PC-3 (cell line): ENCODE results near the gene FAHD2A. TPM values are rescaled to one million over a fixed set of nuclear protein-coding genes. Genes with fewer than 3 reads are reported as not detected.
"Not testable (repeated sequence)": the region's sequence is repeated elsewhere in the genome, so short reads cannot be mapped to it uniquely, and the experiment has no call there.

Experiments used
- ATAC-seq: fragments of 200-7000 bp; cut with Tn5 transposase; 2 replicates; pipeline ENCODE4 v1.9.1; 2020; ENCODE audit warnings: mild to moderate bottlenecking, moderate library complexity
- BruUV-seq: library from RNA; stranded (reverse); fragments of 400-500 nt; replicated peaks from 2 replicates; lab custom pipeline; 2021; lab: Mats Ljungman, UMichigan
- CTCF ChIA-PET: fragments of 300-600 bp; sonication (Branson Sonifier 250); formaldehyde crosslinking; loops from one replicate; lab custom pipeline; 2022; ENCODE audit warnings: antibody characterized with exemption; lab: Charles Lee
- POLR2A ChIA-PET: fragments of 300-600 bp; sonication (Branson Sonifier 250); formaldehyde crosslinking; loops from one replicate; lab custom pipeline; 2022; ENCODE audit warnings: antibody characterized with exemption; ENCODE audit not compliant: unreplicated experiment; lab: Charles Lee
- DNase-seq: peaks from one replicate; pipeline ENCODE4 v3.0.0-alpha.2; 2015
- H2AFZ ChIP-seq: fragments of 300-600 bp; sonication (generic); 2 replicates; pipeline ENCODE4 v1.6.0; 2016; ENCODE audit warnings: antibody characterized with exemption, low read length
- H3F3A ChIP-seq: fragments of 300-600 bp; sonication (generic); one replicate; pipeline ENCODE4 v1.6.0; 2017; ENCODE audit warnings: antibody characterized with exemption, low read length, control low read depth, mild to moderate bottlenecking; ENCODE audit not compliant: unreplicated experiment
- H3K27ac ChIP-seq: fragments of 300-600 bp; sonication (generic); 2 replicates; pipeline ENCODE4 v1.5.1; 2016; ENCODE audit warnings: mild to moderate bottlenecking, low read length
- H3K27me3 ChIP-seq: fragments of 300-600 bp; sonication (generic); 2 replicates; pipeline ENCODE4 v1.6.1; 2016; ENCODE audit warnings: low read length, mixed read lengths
- H3K36me3 ChIP-seq: fragments of 300-600 bp; sonication (generic); 2 replicates; pipeline ENCODE4 v1.6.1; 2016; ENCODE audit warnings: low read depth, mixed run types, low read length, mixed read lengths
- H3K4me1 ChIP-seq: fragments of 300-600 bp; sonication (generic); 2 replicates; pipeline ENCODE4 v1.5.1; 2016; ENCODE audit warnings: low read length; ENCODE audit not compliant: insufficient read depth
- H3K4me2 ChIP-seq: fragments of 300-600 bp; sonication (generic); 2 replicates; pipeline ENCODE4 v1.6.0; 2016; ENCODE audit warnings: low read length
- H3K4me3 ChIP-seq: fragments of 300-600 bp; sonication (generic); 2 replicates; pipeline ENCODE4 v1.5.1; 2016; ENCODE audit warnings: mild to moderate bottlenecking, low read length, mixed read lengths
- H3K79me2 ChIP-seq: fragments of 300-600 bp; sonication (generic); 2 replicates; pipeline ENCODE4 v1.6.1; 2017; ENCODE audit warnings: low read length, mixed read lengths
- H3K9ac ChIP-seq: fragments of 300-600 bp; sonication (generic); 2 replicates; pipeline ENCODE4 v1.6.0; 2016; ENCODE audit warnings: mild to moderate bottlenecking, low read length
- H3K9me2 ChIP-seq: fragments of 300-600 bp; sonication (generic); replicated peaks from 2 replicates; pipeline ENCODE4 v1.6.1; 2016; ENCODE audit warnings: mixed run types, low read length, mixed read lengths
- H3K9me3 ChIP-seq: fragments of 300-600 bp; sonication (generic); 2 replicates; pipeline ENCODE4 v1.6.1; 2016; ENCODE audit warnings: low read length, mixed read lengths
- H4K20me1 ChIP-seq: fragments of 300-600 bp; sonication (generic); 2 replicates; pipeline ENCODE4 v1.6.1; 2016; ENCODE audit warnings: low read length, mixed read lengths
- EZH2 ChIP-seq: fragments of 300-600 bp; sonication (generic); IDR thresholded peaks from one replicate; pipeline ENCODE4 v1.6.1; 2017; ENCODE audit warnings: antibody characterized with exemption, mild to moderate bottlenecking, low read length; ENCODE audit not compliant: unreplicated experiment
- EZH2phosphoT487 ChIP-seq: fragments of 300-600 bp; sonication (generic); IDR thresholded peaks from 2 replicates; pipeline ENCODE4 v1.6.1; 2018; ENCODE audit warnings: mild to moderate bottlenecking, antibody characterized with exemption, low read length, borderline replicate concordance
- intact Hi-C: fragments of 100-400 bp; cut with micrococcal nuclease; formaldehyde crosslinking; loops from 2 replicates; pipeline ENCODE4 v1.9.0; 2023
- total RNA-seq: library from RNA; depleted of rRNA; stranded (reverse); fragments of >200 nt; gene quantifications from 2 replicates; pipeline ENCODE4 v1.2.3, GENCODE V29; 2014
- TF ChIP-seq, protein P1 (sequence below): fragments of 300-600 bp; sonication (generic); conservative IDR thresholded peaks from 2 replicates; pipeline ENCODE4 v1.5.1; 2017; ENCODE audit warnings: antibody characterized with exemption, low read depth, mild to moderate bottlenecking, low read length

The FAHD2A gene
- total RNA-seq, 1 experiment from 2014 or later = 20.5 TPM

- H3K4me1 ChIP-seq, BruUV-seq, H2AFZ ChIP-seq, H3K36me3 ChIP-seq, intact Hi-C loops, DNase-seq, H3K27ac ChIP-seq, H3K4me3 ChIP-seq, H3K79me2 ChIP-seq, POLR2A ChIA-PET, H4K20me1 ChIP-seq, H3K9ac ChIP-seq, H3F3A ChIP-seq, H3K4me2 ChIP-seq, H3K9me2 ChIP-seq, CTCF ChIA-PET, H3K27me3 ChIP-seq, ATAC-seq, H3K9me3 ChIP-seq: not testable (repeated sequence)
Observed at GRCh38 chr2:95355486-95355885, 47.0 kb upstream of the FAHD2A start.

DNA sequence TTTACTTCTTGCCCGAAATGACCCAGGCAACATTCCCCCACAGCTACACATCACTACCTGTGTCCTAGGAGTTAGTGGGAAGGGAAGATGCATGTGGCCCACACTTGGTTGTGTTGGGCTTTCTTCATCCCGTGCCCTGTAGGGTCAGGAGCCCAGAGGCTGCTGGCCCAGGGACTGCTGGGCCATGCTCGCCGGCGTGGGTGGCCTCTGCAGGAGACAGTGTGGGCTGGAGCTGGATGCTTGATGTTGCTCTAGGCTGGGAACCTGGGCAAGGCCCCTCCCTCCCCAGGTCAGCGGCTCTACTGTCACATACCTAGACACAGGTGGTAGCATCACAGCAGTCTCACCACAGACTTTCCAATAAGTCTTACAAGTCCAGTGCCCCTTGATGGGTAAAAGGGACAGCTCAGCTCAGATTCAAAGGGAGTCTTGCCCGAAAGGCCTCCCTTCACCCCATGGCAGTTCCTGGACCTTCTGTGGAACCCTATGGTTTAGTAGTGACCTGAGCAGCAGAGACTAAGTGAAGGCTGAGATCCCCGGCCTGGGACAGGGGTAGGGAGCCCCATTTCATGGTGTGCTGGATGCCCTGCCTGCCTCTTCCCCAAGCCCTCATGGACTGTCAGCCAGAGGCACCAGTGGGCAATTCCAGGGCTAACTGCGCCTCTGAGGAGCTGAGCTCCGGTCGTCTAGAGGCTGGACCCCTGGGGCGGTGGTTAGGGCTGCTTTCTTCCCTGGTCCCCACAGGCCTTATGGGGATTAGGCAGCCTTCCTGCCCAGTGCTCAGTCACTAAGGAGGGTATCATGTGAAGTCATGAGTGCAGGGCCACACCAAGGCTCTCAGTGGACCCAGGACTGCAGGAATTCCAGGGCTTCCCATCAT lies 45.4 kb upstream of the FAHD2A start:
- no peak overlapping the region for H3K9ac ChIP-seq
- CTCF ChIA-PET = no interaction called here

GRCh38 chr2:95357717-95358280 lies 44.7 kb upstream of the FAHD2A start:
- ATAC-seq (no peak; the same call in 1 of the 2 replicates), DNase-seq (no peak)
- POLR2A ChIA-PET = no interaction called here
- Histone ChIP-seq H3K4me3 (no peak overlapping the region), H3K27me3 (no peaks in the 10 kb centered on the region), H3K4me2 (no peak overlapping the region), H3F3A (no peaks in the 10 kb centered on the region), H4K20me1 (no peaks in the 10 kb centered on the region), H3K79me2 (no peaks in the 10 kb centered on the region), H3K27ac (no peak overlapping the region), H2AFZ (no peak overlapping the region), H3K9me3 (no peaks in the 10 kb centered on the region), H3K9me2 (no peaks in the 10 kb centered on the region), H3K4me1 (no peaks in the 10 kb centered on the region), H3K9ac (no peak overlapping the region), H3K36me3 (no peaks in the 10 kb centered on the region)
- CTCF ChIA-PET = no interaction called here
- intact Hi-C loops = no loop called here
- BruUV-seq = no TSS peak
- TF ChIP-seq EZH2 (no peak), EZH2phosphoT487 (no peak)
- TF ChIP-seq, protein P1, sequence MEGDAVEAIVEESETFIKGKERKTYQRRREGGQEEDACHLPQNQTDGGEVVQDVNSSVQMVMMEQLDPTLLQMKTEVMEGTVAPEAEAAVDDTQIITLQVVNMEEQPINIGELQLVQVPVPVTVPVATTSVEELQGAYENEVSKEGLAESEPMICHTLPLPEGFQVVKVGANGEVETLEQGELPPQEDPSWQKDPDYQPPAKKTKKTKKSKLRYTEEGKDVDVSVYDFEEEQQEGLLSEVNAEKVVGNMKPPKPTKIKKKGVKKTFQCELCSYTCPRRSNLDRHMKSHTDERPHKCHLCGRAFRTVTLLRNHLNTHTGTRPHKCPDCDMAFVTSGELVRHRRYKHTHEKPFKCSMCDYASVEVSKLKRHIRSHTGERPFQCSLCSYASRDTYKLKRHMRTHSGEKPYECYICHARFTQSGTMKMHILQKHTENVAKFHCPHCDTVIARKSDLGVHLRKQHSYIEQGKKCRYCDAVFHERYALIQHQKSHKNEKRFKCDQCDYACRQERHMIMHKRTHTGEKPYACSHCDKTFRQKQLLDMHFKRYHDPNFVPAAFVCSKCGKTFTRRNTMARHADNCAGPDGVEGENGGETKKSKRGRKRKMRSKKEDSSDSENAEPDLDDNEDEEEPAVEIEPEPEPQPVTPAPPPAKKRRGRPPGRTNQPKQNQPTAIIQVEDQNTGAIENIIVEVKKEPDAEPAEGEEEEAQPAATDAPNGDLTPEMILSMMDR = no peak

More for the DNA sequence above, 45.4 kb upstream of the FAHD2A start:
- Histone ChIP-seq H3K79me2 (no peaks in the 10 kb centered on the region), H3K9me3 (no peaks in the 10 kb centered on the region), H3K4me3 (no peak overlapping the region), H3K9me2 (no peaks in the 10 kb centered on the region), H3K4me2 (no peak overlapping the region), H3K27ac (no peak overlapping the region), H2AFZ (no peak overlapping the region), H3F3A (no peaks in the 10 kb centered on the region), H3K36me3 (no peaks in the 10 kb centered on the region), H3K27me3 (no peaks in the 10 kb centered on the region), H3K4me1 (no peaks in the 10 kb centered on the region), H4K20me1 (no peaks in the 10 kb centered on the region)
- BruUV-seq = no TSS peak
- intact Hi-C loops = no loop called here
- POLR2A ChIA-PET = no interaction called here
- TF ChIP-seq EZH2phosphoT487 = no peak
- no peak for TF ChIP-seq EZH2
- TF ChIP-seq, protein P1 = no peak
- no peak for DNase-seq
- no peak for ATAC-seq
